Endothelial cell of umbilical vein (primary cell): ENCODE data around the gene SRP14. TPM values are rescaled to one million over a fixed set of nuclear protein-coding genes. Genes with fewer than 3 reads are reported as not detected.

Source experiments
- BruUV-seq: library from RNA; stranded (reverse); fragments of 400-500 nt; replicated peaks from 2 replicates; lab custom pipeline; 2021; lab: Mats Ljungman, UMichigan
- CTCF ChIA-PET: fragments of 300-600, 350-600 bp; sonication (Branson Sonifier 250); formaldehyde crosslinking; loops from one replicate; lab custom pipeline; 2021; ENCODE audit warnings: antibody characterized with exemption, inconsistent platforms; lab: Charles Lee
- POLR2A ChIA-PET: fragments of 300-600, 350-600 bp; sonication (Branson Sonifier 250); formaldehyde crosslinking; loops from one replicate; lab custom pipeline; 2021; ENCODE audit warnings: antibody characterized with exemption, inconsistent platforms; lab: Charles Lee
- DNase-seq: peaks from one replicate; pipeline ENCODE4 v3.0.0-alpha.2; 2011; ENCODE audit warnings: low read depth, low spot score
- FAIRE-seq: peaks from 2 replicates; lab custom pipeline; 2011; peaks lifted over from hg19 to GRCh38; lab: Jason Lieb, UNC
- H2AFZ ChIP-seq: 2 replicates; pipeline ENCODE4 v1.6.0; 2012; ENCODE audit warnings: low read depth, low read length, control low read depth, inconsistent platforms
- H3K27ac ChIP-seq: 2 replicates; pipeline ENCODE4 v1.5.1; 2011; ENCODE audit warnings: low read depth, mild to moderate bottlenecking, control low read depth, low read length, moderate library complexity; ENCODE audit not compliant: insufficient read depth
- H3K27me3 ChIP-seq, 2 experiments: 2 replicates each; pipeline versions ENCODE4 v1.6.0 to v1.6.1; 2011; ENCODE audit warnings: low read length in 2 of 2, mixed read lengths in 1 of 2; ENCODE audit not compliant: control insufficient read depth in 2 of 2, insufficient read depth in 2 of 2
- H3K36me3 ChIP-seq, 2 experiments: 2 replicates in 1 of 2; 3 replicates in 1 of 2; pipeline ENCODE4 v1.5.1; 2011; ENCODE audit warnings: low read length in 2 of 2, mild to moderate bottlenecking in 1 of 2, moderate library complexity in 1 of 2; ENCODE audit not compliant: control insufficient read depth in 2 of 2, insufficient read depth in 2 of 2; ENCODE audit errors: extremely low read depth in 1 of 2
- H3K4me1 ChIP-seq: 3 replicates; pipeline ENCODE4 v1.5.1; 2011; ENCODE audit warnings: mild to moderate bottlenecking, low read length; ENCODE audit not compliant: control insufficient read depth, insufficient read depth; ENCODE audit errors: extremely low read depth
- H3K4me2 ChIP-seq: 2 replicates; pipeline ENCODE4 v1.6.1; 2011; ENCODE audit warnings: low read length, control low read depth, mixed read lengths; ENCODE audit not compliant: insufficient read depth
- H3K4me3 ChIP-seq, 3 experiments: fragments of 200-600 bp in 1 of 3; sonication (generic), shearing (Covaris generic) in 1 of 3; replicated peaks in 1 of 3; 2 replicates each; pipeline ENCODE4 v1.5.1; 2011 to 2016; ENCODE audit warnings: control low read depth in 3 of 3, low read length in 3 of 3, mild to moderate bottlenecking in 2 of 3, inconsistent platforms in 1 of 3, low read depth in 1 of 3, moderate library complexity in 1 of 3; ENCODE audit not compliant: insufficient read depth in 1 of 3
- H3K79me2 ChIP-seq: 2 replicates; pipeline ENCODE4 v1.6.0; 2012; ENCODE audit warnings: low read length, inconsistent platforms; ENCODE audit not compliant: control insufficient read depth, insufficient read depth
- H3K9ac ChIP-seq: replicated peaks from 2 replicates; pipeline ENCODE3; 2011; ENCODE audit warnings: low read length, control low read depth; ENCODE audit not compliant: insufficient read depth; ENCODE audit errors: extremely low read depth
- H3K9me1 ChIP-seq: replicated peaks from 3 replicates; pipeline ENCODE4 v1.6.0; 2011; ENCODE audit warnings: mild to moderate bottlenecking, low read length; ENCODE audit not compliant: control insufficient read depth, insufficient read depth; ENCODE audit errors: extremely low read depth
- H3K9me3 ChIP-seq: replicated peaks from 2 replicates; pipeline ENCODE4 v1.5.1; 2012; ENCODE audit warnings: low read length, inconsistent platforms; ENCODE audit not compliant: control insufficient read depth, insufficient read depth
- H4K20me1 ChIP-seq: replicated peaks from 2 replicates; pipeline ENCODE3; 2011; ENCODE audit warnings: mild to moderate bottlenecking, low read length; ENCODE audit not compliant: control insufficient read depth, insufficient read depth; ENCODE audit errors: extremely low read depth
- EZH2 ChIP-seq: IDR thresholded peaks from 2 replicates; pipeline ENCODE4 v1.6.1; 2012; ENCODE audit warnings: borderline replicate concordance, low read depth, mild to moderate bottlenecking, moderate library complexity, low read length, inconsistent platforms; ENCODE audit not compliant: severe bottlenecking
- FOS ChIP-seq: IDR thresholded peaks from 2 replicates; pipeline ENCODE4 v1.6.1; 2011; ENCODE audit warnings: mild to moderate bottlenecking, low read length, moderate library complexity, borderline replicate concordance; ENCODE audit not compliant: insufficient read depth
- GATA2 ChIP-seq: IDR thresholded peaks from 2 replicates; pipeline ENCODE4 v1.7.0; 2011; ENCODE audit warnings: low read depth, mild to moderate bottlenecking, moderate library complexity, mixed read lengths, low read length; ENCODE audit not compliant: insufficient read length, insufficient read depth
- JUN ChIP-seq: IDR thresholded peaks from 2 replicates; pipeline ENCODE4 v1.6.1; 2011; ENCODE audit warnings: borderline replicate concordance, low read depth; ENCODE audit not compliant: insufficient read length, insufficient read depth
- MYC ChIP-seq: IDR thresholded peaks from one replicate; pipeline ENCODE4 v1.6.1; 2011; ENCODE audit warnings: mild to moderate bottlenecking, low read depth, low read length
- POLR2A ChIP-seq: IDR thresholded peaks from 2 replicates; pipeline ENCODE4 v1.6.1; 2012; ENCODE audit warnings: low read depth, mild to moderate bottlenecking, control low read depth, low read length
- POLR2AphosphoS5 ChIP-seq: IDR thresholded peaks from 2 replicates; pipeline ENCODE4 v1.6.1; 2012; ENCODE audit warnings: low read depth, mild to moderate bottlenecking, control low read depth, low read length, moderate library complexity; ENCODE audit not compliant: insufficient read depth
- dilution Hi-C: fragments of 300-500 bp; cut with MboI; formaldehyde crosslinking; loops from one replicate; pipeline ENCODE4 v1.15.0; 2019; ENCODE audit warnings: low sequenced_read_pairs; ENCODE audit not compliant: extremely low pct_ligation_motif_present
- intact Hi-C: fragments of 100-400 bp; cut with micrococcal nuclease; formaldehyde crosslinking; loops from one replicate; pipeline ENCODE4 v1.10.0; 2022
- polyA plus RNA-seq, 4 experiments: library from polyadenylated mRNA; depleted of rRNA in 3 of 4; stranded (reverse) in 3 of 4; unstranded in 1 of 4; fragments of >200 nt; gene quantifications; 2 replicates each; pipeline versions ENCODE4 v1.2.1 to v1.2.3, GENCODE V29; 2011 to 2012; ENCODE audit warnings: missing spikeins in 1 of 4
- total RNA-seq: library from RNA; stranded (reverse); gene quantifications from 2 replicates; pipeline ENCODE4 v1.2.3, GENCODE V29; 2021
- TF ChIP-seq, protein P1 (sequence below), 2 donors: IDR thresholded peaks; 1 replicate in 1 of 2; 2 replicates in 1 of 2; pipeline ENCODE4 v1.5.1; 2011; ENCODE audit warnings: low read length in 2 of 2, mild to moderate bottlenecking in 2 of 2, moderate library complexity in 2 of 2, control low read depth in 1 of 2, inconsistent platforms in 1 of 2, low read depth in 1 of 2; ENCODE audit not compliant: insufficient read depth in 1 of 2; ENCODE audit errors: extremely low read depth in 1 of 2
- TF ChIP-seq, protein P2 (sequence below): IDR thresholded peaks from 2 replicates; pipeline ENCODE4 v1.6.1; 2011; ENCODE audit not compliant: insufficient read depth, insufficient read length

The SRP14 gene
- total and polyA plus RNA-seq, 2 donors (not counting 3 experiments of a cell fraction or from before 2014, with no cell fraction given) = 220 to 330 TPM

GRCh38 chr15:40006646-40007045 lies 32.3 kb downstream of the SRP14 start:
- Histone ChIP-seq H3K4me3 (no peak overlapping the region), H3K9me1 (no peaks in the 10 kb centered on the region), H3K9me3 (no peaks in the 10 kb centered on the region), H3K4me1 (no peaks in the 10 kb centered on the region), H3K9ac (no peak overlapping the region), H3K27ac (no peak overlapping the region), H3K4me2 (no peak overlapping the region), H2AFZ (no peak overlapping the region), H3K79me2 (no peaks in the 10 kb centered on the region), H3K27me3 (no peaks in the 10 kb centered on the region), H3K36me3 (peaks cover 15% of the 10 kb centered on the region in 2 experiments), H4K20me1 (no peaks in the 10 kb centered on the region)
- TF ChIP-seq, protein P1, sequence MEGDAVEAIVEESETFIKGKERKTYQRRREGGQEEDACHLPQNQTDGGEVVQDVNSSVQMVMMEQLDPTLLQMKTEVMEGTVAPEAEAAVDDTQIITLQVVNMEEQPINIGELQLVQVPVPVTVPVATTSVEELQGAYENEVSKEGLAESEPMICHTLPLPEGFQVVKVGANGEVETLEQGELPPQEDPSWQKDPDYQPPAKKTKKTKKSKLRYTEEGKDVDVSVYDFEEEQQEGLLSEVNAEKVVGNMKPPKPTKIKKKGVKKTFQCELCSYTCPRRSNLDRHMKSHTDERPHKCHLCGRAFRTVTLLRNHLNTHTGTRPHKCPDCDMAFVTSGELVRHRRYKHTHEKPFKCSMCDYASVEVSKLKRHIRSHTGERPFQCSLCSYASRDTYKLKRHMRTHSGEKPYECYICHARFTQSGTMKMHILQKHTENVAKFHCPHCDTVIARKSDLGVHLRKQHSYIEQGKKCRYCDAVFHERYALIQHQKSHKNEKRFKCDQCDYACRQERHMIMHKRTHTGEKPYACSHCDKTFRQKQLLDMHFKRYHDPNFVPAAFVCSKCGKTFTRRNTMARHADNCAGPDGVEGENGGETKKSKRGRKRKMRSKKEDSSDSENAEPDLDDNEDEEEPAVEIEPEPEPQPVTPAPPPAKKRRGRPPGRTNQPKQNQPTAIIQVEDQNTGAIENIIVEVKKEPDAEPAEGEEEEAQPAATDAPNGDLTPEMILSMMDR (IDR thresholded peaks at IDR 0.05; ENCODE audit: extremely low read depth in 1 of 2, insufficient read depth in 1 of 2, low read depth in 1 of 2, low read length in 2 of 2) = no peak
- no peak for TF ChIP-seq FOS
- TF ChIP-seq GATA2 = no peak
- no peak for TF ChIP-seq EZH2
- TF ChIP-seq POLR2A = no peak
- TF ChIP-seq, protein P2, sequence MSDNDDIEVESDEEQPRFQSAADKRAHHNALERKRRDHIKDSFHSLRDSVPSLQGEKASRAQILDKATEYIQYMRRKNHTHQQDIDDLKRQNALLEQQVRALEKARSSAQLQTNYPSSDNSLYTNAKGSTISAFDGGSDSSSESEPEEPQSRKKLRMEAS = no peak
- no peak for TF ChIP-seq POLR2AphosphoS5
- TF ChIP-seq MYC = no peak
- no peak for TF ChIP-seq JUN
- ChIA-PET POLR2A (no interaction called here), CTCF (interaction anchor here (0.9 to 2.2 kb wide), 4 partner anchors 9 to 118 kb away, joined by 3 to 8 read pairs (median 3); no protein-coding TSS in a partner anchor)
- DNase-seq (no peak), FAIRE-seq (no peak)
- intact Hi-C loops = no loop called here
- no TSS peak for BruUV-seq
- dilution Hi-C loops = no loop called here
